Cerebellar cortex (tissue), 1 donor: ENCODE results near the gene MRAS.
"Not testable (repeated sequence)": the region's sequence is repeated elsewhere in the genome, so short reads cannot be mapped to it uniquely, and the experiment has no call there.

Experiments used
- DNase-seq: peaks from one replicate; pipeline ENCODE4 v3.0.0-alpha.2; 2015; ENCODE audit warnings: low spot score

MRAS gene

DNA sequence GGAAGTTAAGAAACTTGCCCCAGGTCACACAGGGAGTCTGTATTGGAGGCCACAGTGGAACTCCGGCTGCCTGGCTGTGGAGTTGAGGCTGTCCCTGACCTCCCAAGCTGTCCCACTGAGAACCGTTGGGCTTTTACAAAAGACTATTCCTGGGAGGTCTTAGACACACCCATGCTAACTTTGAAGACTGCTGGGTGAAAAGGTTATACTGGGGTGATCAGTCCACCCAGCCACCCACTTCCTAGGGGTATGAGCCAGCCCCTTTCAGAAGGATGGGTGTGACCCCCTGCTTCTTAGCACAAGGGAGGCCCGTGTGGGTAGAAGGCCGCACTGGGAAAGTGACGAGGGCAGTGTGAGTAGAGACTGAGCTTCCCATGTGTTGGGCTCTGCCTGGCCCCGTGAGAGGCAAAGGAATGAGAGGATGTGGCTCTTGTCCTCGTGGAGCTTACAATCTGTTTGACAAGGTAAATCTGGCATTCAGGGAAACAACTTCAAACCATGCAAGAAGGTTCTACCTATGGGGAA is 19.0 kb downstream of the MRAS start:
- no peak for DNase-seq

DNA sequence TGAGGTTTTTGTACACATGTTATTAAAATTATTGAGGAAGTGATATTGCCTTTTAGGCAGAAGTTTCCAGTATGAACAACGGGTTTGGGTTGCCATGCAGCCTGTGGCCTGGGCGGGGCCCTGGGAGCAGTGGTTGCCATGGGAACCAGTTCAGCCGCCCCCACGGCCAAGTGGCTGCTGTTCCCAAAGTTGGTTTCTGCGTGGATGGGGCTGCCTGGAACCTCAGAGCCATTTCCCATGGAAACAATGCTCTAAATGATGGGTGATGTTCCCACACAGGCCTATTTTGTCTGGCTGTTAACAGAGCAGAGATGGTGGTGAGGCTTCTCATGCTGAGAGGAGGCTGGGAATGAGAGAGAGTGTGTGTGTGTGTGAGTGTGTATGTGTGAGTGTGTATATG is 19.5 kb downstream of the MRAS start:
- DNase-seq, result no peak

DNA sequence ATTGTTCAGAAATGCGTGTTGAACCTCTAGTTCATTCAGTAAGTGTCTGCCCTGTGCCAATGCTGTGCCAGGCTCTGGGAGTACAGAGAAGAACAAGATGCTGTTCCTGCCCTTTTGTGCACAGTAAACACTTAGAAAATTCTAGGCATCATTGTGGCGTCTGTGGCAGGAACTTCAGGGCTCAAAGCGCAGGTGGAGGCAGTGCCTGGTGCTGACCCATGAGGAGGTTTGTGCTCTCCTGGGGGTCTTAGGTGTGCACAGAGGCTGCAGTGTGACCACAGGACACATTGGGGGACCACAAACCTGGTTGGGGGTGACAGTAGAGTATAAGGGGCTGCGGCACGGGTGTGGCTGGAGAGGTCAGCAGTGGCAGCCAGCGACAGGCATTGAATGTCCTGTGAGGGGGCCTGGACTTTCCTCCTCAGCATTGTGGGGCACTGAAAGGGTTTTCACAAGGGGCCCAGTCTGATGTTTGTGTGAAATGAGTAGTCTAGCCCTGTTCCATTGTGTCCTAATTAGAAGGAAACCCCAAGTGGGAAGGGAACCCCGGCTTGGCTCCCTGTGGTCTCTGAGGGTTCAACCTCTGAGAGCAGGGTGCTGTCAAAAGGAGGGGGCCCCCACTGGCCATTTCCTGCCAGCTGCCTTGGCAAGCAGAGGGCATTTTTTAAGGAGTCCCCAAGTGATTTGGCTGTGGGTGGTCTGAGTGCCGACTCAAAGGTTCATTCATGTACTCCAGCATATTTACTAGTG is 20.9 kb downstream of the MRAS start:
- no peak for DNase-seq

DNA sequence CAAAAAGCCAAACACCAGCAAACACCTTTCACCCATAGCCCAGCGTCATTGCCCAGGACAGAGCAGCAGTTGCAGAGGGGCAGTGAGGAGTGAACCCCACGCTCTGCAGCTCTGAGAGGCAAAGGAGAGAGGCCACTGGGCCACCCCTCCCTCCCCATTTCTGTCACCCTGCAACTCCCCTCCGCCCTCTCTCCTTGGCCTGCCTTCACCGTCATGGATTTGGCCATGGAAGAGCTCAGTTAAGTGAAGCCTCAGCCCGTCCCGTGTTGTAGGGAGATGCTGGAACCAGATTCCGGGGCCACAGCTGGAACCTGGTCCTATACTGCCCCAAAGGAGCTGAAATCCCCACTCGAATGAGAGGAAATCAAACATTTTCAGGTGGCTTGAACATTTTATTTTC is 21.9 kb downstream of the MRAS start:
- DNase-seq, result no peak

DNA sequence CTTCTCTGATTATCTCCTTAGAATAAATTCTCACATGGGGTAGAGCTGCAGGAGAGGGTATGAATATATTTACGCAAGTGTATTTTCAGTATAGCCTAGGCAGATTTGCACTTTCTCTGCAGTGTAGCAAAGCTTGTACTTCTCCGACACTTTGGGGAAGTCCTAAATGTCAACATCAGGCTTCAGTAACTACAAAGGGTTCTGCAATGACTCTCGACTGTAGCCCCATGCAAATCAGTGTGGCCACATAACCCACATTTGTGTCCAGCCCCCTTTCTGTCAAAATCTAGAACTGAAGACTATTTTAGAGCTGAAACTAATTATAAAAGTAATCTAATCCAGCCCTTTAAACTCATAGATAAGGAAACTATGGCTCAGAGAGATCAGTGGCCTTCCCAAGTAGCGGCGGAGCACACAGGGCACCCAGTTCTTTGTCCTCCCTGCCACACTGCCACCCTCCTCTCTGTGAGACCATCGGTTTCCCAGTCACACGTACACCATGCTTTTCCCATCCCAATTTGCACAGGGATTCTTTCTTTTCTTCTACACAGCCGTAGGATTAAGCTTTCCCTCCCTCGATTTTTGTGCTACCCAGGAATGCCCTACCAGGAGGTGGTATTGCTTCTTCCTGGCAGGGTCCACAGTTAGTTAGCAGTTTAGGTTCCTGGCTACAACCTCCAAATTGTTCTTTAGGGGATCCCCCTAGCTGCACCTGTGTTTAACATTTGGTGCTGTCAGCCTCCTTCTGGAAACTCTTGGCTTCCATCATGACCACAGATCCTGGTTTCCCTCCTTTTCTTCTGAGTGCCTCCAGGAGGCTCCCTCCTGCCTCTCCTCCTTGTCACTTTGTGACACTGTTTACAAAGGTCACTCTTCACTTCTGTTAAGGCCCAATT is 22.9 kb downstream of the MRAS start:
- no peak for DNase-seq

DNA sequence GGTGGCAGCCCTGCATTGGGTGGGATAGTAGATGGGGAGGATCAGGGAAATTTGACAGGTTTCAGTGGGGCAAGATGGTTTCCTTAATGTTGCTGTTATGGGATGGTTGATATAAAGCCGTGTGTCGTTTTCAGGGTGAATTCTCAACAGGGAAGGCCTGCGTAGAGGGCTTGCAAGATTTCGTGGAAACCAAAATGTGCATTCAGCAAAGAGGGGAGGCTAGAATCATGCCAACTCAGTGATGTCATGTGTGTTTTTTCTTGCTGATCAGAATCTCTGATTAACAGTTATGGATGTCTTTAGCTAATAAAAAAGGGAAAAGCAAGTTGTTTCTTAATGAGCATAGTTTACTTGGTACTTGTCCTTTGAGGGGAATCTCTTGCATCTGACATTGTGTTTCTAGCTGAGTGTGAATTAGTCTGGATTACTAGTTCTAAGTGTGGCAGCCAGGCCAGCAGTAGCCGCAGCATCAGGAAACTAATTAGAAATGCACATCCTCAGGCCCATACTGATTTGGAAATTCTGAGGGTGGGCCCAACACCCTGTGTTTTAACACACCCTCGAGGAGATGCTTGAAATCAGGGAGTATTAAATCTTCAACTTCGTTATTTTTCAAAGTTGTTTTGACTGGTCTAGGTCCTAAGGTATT is 24.8 kb downstream of the MRAS start:
- DNase-seq, result no peak

DNA sequence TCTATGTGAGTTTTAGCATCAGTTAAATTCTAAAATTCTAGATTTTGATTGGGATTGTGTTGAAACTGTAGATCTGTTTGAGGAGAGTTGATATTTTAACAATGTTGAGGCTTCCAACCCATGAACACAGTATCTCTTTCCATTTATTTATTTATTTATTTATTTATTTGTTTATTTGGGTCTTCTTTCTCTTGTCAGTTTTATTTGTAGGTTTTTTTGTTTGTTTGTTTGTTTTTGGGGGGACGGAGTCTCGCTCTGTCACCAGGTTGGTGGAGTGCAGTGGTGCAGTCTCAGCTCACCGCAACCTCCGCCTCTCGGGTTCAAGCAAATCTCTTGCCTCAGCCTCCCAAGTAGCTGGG is 25.3 kb downstream of the MRAS start:
- no peak for DNase-seq

DNA sequence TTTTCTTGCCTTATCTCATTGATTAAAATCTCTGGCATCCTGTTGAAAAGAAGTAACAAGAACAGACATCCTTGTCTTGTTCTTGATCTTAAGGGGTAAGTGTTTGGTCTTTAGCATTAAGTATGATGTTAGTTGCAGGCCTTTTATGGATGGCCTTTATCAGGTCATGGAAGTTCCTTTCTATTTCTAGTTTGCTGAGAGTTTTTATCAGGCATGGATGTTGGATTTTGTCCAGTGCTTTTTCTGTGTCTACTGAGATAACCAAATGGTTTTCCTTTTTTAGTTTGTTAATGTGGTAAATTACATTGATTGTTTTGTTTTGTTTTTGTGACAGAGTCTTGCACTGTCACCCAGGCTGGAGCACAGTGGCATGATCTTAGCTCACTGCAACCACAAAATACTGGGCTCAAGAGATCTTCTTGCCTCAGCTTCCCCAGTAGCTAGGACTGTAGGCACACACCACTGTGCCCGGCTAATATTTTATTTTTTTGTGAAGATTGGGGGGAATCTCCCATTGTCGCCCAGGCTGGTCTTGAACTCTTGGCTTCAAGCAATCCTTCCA is 26.3 kb downstream of the MRAS start:
- no peak for DNase-seq

DNA sequence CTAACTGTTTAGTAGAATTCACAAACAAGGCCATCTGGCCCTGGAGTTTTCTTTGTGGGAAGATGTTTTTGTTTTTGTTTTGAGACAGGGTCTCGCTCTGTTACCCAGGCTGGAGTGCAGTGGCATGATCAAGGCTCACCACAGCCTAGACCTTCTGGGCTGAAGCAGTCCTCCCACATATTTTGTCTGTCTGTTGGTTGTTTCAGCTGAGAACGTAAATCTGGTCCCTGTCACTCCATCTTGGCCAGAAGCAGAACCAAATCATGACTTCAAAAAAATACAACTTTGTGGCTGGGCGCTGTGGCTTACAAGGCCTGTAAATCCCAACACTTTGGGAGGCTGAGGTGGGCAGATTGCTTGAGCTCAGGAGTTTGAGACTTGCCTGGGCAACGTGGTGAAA is 27.1 kb downstream of the MRAS start:
- no peak for DNase-seq

DNA sequence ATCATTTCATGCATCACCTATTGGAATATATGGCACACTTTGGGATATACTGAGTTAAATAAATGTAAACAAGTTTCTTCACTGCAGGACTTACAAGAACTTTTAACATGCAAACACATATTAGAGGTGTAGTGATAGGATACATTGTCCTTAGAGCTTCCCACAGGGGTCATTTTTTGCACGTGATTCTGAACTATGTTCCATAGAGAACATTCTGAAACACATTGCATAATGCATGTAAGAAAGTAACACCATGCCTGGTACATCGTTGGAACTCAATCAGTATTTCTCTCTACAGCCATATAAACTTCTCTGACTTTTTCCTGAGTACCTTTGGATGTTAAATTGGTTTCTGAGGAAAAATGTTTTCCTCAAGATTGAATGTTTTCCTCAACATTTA is 28.3 kb downstream of the MRAS start:
- DNase-seq, result no peak

DNA sequence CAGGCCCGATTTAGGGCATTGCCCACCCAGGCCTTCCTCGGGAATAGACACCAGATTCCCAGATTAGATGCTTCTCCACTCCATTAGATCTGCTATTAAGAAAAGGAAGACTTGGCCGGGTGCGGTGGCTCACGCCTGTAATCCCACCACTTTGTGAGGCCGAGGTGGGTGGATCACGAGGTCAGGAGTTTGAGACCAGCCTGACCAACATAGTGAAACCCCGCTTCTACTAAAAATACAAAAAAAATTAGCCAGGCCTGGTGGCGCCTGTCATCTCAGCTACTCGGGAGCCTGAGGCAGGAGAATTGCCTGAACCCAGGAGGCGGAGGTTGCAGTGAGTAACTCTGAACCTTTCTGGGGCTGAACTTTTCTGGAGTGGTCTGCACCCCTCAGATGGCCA is 28.8 kb downstream of the MRAS start:
- DNase-seq, result not testable (repeated sequence)

DNA sequence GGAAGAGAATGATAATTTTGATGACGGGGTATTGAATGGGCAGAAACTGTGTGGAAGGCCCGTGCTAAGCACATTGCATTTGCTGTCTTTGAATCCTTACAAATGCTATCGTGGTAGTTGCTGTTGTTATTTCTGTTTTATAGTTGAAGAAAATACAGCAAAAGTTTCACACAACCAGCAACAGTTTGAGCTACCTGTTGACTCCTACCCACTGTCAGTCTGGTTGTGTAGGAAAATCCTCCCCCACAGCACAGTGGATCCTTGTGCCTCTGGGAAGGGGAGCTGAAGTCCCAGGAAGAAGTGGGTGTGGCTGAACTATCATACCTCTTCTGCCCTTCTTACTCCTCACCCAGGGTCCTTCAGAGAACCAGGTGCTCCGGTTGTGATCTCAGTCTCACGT is 29.4 kb downstream of the MRAS start:
- no peak for DNase-seq

DNA sequence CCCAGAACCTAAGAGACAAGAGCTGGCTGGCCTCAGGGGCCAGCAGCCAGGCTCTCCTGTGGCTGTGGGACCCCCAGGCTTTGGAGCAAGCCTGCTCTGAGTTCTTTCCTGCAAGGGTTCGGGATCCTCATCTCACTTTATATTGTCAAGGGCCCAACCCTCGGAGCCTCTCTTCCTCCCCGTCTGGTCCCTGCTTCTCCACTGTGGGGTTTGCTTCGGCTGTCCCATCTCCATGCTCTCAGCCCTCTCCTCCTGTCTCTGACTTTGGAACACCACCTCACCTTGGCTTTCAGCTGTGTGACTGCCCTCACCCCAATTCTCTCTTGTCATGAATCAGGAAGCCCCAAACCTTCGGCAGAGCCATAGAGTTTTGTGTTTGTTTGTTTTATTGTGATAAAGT is 30.0 kb downstream of the MRAS start:
- no peak for DNase-seq

DNA sequence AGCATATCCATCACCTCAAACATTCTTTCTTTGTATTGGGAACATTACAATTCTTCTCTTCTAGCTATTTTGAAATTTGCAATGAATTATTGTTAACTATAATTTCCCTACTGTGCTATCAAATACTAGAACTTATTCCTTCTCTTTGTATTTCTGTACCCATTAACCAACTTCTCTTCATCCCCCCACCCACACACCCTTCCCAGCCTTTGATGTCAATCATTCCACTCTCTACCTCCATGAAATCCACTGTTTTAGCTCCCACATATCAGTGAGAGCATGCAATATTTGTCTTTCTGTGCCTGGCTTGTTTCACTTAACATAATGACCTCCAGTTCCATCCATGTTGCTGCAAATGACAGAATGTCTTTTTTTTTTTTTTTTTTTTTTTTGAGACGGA is 30.6 kb downstream of the MRAS start:
- DNase-seq, result no peak

DNA sequence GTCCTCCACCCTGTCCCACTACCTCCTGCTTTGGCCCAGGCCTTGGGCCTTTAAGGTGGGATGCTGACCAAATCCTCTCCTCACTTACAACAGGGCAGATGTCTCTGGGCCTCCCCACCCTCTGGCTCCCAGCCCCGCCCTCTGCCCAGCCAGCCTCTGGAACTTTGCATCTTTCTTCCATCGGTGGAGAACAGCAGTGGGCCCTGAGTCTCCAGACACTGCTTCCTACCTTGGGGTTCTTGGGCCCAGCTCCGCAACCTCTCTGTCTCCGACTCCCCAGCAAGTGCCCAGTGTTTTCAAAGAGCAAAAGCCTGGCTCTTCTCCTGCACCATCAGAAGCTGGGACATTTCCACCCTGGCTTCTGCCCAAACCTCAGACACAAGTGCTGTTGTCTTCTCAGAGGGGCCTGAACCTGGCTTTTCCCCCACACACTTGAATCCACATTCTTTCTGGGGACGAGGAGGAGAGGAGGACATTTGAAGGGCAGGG is 33.1 kb downstream of the MRAS start:
- peak; percentile 42 for DNase-seq

DNA sequence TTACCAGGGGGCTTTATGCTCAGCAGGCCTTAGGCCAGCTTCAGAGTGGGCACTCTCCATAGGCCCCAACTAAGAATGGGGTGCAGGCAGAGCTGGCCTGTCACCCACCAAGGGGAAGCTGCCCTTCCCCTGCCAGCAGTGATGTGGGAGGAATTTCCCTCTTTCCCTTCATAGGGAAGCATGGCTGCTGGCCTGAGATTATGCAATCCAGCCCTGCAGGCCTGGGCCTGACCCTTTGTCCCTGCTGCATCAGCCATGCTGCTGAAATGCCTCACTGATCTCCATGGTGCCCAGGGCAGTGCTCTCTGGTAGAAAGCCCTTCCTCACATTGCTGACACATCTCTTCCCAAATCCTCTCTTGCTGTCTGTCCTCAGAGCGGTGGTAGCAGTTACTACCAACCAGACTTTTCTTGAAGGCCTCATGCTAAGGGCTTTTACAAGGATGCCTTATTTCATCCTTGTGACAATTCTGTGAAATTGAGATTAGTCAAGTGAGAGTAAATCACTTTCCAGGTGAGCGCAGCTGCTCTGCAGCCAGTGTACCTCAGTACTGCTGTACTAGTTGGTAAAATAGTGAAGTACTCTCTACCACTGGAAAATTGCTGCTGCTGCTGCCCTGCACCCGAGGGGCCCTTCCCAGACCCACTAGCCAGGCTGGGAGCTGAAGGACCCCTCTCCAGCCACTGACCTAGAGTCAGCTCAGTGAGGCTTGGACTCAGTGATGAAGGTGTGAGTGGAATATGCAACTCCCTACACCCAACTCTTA is 33.8 kb downstream of the MRAS start:
- peak; percentile 22 for DNase-seq

DNA sequence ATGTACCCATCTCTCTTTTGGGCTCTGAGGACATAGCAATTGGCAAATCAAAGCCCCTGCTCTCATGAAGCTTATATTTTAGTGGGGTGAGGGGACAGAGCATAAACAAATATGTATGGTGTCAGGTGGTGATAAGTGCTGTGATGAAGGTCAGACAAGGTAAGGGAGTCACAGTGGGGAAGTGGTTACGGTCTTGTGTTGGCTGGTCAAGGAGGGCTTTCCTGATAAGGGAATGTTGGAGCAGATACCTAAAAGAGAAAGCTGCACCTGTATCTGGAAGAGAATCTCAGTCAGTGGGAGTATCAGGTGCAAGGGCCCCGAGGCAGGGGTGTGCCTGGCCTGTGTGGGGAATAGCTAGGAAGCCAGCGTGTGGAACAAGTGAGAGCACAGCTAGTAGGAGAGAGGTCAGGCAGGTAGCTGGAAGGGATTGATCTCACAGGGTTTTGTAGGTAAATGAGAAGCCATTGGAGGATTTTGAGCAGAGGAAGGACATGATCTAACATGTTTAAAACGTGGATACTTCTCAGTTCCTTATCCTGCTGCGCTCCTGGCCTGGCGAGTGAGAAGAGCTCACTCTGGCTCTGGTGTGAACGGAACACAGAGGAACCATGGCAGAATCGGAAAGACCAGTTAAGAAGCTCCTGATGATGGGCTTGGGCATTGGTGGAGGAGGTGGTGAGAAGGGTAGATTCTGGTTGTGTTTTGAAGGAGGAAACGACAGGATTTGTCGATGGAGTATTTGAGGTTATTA is 35.5 kb downstream of the MRAS start:
- DNase-seq, result no peak

DNA sequence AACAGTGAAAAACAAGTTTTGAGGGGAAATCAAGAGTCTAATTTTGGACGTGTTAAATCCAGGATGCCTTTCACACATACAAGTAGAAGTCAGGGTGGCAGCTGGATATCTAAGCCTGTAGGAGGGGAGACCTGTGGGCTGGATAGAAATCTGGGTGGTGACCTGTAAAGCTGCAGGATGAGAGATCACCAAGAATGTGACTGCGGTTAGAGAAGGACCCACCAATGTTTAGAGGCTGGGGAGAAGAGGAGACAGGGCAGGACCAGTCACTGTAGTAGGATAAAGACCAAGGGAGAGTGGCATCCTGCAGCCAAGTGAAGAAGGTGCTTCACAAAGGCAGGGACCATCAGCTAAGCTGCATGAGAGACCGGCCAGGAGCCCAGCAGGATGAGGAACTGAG is 36.2 kb downstream of the MRAS start:
- no peak for DNase-seq

DNA sequence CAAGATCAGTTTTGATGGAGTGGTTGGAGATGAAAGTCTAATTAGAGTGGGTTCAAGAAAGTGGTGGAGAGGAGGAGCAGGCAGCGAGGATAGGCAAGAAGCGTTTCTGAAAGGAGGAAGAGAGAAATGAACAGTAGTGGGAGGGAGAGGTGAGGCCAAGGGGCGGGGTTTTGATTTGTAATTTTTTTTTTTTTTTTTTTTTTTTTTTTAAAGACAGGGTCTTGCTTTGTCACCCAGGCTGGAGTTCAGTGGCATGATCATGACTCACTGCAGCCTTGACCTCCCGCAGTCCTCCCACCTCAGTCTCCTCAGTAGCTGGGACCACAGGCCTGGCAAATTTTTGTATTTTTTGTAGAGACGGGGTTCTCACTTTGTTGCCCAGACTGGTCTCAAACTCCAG is 36.6 kb downstream of the MRAS start:
- DNase-seq, result no peak

DNA sequence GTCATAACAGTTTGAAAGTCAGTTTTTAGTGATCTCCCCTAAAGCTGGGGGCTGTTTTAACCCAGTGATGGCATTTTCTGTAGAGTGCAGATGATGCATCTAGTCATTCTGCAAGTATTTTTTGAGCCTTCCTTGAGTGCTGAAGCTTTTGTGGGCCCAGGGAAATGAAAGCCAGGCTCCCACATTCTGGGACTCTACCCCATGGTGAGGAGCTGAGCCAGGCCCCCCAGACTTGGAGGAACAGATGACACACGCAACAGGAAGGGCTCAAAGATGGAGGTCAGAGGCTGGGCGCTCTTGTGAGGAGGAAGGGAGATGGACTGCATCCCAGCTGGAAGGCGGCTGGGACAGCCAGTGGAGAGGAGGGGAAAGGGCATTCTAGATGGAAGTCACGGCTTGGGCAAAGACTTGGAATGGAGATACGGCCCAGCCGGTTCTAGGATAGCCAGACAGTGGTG is 40.8 kb downstream of the MRAS start:
- DNase-seq, result no peak
